Astrocyte (in vitro differentiated cells and primary cell): ENCODE results near the gene CTCF.

ENCODE experiments used
- CTCF ChIP-seq: IDR thresholded peaks from 2 replicates; pipeline ENCODE4 v1.5.1; 2011; ENCODE audit warnings: low read depth, mild to moderate bottlenecking, inconsistent platforms, low read length, moderate library complexity; ENCODE audit not compliant: insufficient read depth
- EZH2 ChIP-seq: IDR thresholded peaks from 2 replicates; pipeline ENCODE4 v1.6.1; 2012; ENCODE audit warnings: mild to moderate bottlenecking, low read length, inconsistent platforms; ENCODE audit not compliant: insufficient read depth

- TF ChIP-seq CTCF (no peak), EZH2 (no peak)
Observed at GRCh38 chr16:67657751-67658518, 95.6 kb downstream of the CTCF start.
